Esophagus mucosa (tissue), 1 donor: Measurements from ENCODE around the gene MVD. TPM values are rescaled to one million over a fixed set of nuclear protein-coding genes. Genes with fewer than 3 reads are reported as not detected.

Experiments
- ATAC-seq: fragments of 200-7000 bp; cut with Tn5 transposase; one replicate; pipeline ENCODE4 v1.9.1; 2020
- total RNA-seq: library from RNA; stranded (reverse); gene quantifications from one replicate; pipeline ENCODE4 v1.2.4, GENCODE V29; 2023
- donor health status: DM: yes; HTN: yes; CAD: no.

The MVD gene
- total RNA-seq, 1 donor from 2014 or later: 154 TPM

GRCh38 chr16:88640039-88640495, 22.8 kb downstream of the MVD start:
- no peak for ATAC-seq

- ATAC-seq: peak; percentile 2
Observed at GRCh38 chr16:88639231-88640038, 23.5 kb downstream of the MVD start.

DNA sequence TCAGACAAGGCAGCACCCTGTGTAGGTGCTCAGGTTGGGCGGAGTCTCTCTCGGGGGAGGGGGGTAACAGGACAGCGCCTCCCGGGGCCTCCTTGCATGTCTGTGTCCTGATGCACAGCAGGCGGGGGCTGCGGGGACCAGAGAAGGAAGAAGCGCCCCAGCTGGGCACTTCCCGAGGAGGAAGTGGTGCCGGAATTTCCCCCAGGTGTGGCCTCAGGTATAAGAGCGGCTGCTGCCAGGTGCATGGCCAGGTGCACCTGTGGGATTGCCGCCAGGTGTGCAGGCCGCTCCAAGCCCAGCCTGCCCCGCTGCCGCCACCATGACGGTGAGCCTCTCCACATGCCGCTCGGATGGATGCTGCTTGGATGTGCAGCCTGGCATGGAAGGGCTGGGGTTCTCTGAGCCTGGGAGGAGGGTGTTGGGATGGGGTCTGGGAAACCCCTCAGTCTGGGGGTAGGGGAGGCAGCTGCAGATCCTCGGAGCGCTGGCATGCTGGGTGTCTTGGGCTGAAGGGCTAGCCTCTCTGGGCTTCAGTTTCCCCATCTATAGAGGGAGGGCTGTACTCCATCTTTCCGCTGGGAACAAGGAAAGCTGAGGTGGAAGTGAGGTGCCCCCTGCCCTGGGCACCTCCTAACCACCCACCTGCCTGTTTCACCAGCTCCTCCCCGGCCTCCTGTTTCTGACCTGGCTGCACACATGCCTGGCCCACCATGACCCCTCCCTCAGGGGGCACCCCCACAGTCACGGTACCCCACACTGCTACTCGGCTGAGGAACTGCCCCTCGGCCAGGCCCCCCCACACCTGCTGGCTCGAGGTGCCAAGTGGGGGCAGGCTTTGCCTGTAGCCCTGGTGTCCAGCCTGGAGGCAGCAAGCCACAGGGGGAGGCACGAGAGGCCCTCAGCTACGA, 24.3 kb downstream of the MVD start, which contains the start of gene IL17C:
TSS of gene IL17C (plus strand) at position 250 of the 908 bp plus-strand sequence. CDS start at position 320, 70 bp downstream.
- no peak for ATAC-seq

DNA sequence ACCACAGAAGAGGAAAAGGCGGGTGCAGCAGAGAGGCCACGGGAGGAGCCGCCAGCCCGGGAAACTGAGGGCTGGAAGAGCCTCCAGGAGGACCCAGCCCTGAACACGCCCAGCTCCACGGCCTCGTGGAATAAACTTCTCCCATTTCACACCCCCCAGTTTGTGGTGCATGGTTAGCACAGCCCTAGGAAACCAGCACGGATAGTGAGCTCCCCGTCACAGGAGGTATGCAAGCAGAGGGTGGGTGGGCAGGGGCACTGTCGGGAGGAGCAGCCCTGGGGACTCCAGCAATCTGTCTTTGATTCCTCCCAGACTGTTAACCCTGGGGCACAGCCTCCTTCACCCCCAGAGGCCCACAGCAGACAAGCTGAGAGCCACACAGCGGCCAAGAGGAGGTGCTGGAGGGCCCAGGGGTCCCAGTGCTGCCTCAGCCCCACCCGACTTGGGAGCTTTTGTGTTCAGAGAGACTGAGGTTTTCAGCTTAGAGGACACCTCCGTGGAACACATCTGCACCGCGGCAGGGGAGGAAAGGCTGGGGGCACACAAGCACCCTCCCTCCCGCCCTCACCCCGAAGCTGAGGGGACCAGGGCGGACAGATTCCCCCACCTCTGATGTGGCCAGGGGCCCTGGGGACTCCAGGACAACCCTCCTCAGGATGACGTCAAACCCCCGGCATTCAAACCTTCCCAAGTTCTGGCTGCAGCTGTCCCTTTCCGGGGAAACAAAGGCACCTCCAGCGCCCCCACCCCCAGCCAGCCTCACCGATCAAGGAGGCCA, 26.2 kb downstream of the MVD start:
- no peak for ATAC-seq

DNA sequence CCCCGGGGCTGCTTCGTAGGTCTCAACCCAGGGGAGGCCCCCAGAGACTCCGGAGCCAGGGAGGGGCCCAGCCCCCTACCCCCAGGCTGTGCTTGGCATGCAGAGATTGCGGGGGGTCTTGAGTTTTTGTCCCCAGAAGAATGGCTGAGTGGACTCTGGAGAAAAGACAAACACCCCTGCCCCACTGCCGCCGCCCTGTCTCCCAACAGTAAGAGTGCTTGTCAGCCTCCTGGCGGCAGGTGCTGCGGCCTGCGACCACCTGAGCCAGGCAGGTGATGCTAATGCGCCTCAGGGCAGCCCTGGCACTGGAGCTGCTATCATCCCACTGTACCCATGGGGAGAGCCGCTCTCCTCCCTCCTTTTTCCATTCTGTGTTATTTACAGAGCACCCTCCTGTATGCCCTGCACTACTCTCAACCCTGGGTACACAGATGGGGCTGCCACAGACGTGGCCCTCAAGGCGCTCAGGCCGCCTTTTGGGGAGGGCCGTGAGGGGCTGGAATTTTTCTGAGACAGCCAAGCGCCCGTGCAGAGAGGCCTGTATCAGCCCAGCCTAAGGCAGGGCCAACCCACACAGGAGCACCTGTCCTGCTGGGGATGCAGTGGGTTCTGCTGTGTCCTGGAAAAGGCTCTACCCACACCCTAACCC, 27.1 kb downstream of the MVD start:
- ATAC-seq: no peak

- no peak for ATAC-seq
Observed at GRCh38 chr16:88634994-88635670, 27.8 kb downstream of the MVD start.

DNA sequence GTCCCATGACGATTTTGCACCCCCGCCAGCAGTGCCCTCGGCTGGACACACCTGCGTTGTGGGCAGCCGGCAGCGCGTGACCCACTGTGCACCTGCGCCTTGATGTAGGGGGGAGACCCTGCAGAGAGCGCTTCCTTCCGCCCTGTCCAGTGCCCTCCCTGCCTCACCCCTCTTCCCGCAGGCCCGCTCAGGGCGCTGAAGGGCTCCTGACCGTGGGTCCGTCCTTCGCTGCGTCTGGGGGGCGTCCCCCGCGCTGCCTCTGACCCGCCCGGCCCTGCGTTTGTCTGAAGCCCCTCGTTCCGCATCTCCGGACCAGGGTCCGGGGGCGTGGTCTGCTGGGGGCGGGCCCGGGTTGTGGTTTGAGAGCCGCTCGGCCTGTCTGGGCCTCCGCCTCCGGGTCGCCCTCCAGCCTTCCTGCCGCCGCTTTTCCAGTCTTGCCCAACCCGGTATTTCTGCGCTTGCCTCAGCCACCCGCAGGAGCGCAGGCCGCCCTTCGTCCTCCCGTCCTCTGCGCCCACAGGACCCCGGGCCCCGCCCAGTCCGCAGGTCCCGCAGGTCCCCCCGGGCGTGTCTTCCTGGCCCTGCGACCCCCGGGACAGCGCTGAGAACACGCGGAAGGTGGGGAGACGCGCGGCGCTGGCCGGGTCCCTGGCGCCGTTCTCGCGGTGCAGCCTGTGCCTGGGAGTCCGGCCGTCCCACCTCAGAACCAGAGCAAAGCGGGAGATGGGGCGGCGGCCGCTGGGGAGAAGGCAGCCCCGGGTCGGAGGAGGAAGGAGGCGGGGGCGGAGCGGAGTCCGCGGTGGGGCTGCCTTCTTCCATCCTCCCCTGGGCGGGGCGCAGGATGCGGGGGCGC, 28.5 kb downstream of the MVD start:
- peak; percentile 46 for ATAC-seq

DNA sequence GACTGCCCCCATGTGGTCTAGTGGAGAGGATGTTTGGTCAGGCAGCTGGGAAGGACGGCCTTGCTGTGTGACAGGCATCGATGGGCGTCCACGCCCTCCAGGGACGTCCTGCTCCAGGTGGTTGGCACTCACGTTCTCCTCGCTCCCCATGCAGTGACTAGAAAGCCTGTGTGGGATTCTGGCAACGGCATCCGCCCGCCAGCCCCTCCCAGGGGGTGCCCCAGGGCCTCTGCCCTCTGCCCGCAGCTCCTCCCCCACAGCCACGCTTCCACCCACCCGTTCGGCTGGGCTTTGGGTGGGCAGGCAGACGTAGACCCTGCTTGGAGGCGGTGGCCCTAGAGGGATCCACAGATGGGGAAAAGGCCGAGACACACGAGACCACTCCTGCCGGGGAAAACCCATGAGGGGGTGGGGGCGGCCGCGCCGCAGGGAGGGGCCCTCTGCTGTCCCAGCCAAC, 29.2 kb downstream of the MVD start:
- ATAC-seq: peak; percentile 42

DNA sequence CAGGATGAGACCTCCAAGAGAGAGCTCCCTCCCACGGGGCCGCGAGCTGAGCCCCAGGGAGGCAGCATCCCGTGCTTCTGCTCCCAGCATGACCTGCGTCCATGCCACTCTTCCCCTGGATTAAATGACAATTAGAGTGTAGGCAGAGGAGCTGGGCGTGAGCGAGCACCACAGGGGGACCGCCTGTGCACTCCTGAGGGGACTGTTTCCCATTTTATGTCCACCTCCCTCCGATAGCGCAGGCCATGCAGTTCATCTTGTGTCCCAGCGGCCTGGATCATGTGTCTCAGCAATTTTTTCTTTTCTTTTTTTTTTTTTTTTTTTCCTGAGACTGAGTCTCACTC, 30.3 kb downstream of the MVD start:
- no peak for ATAC-seq

- ATAC-seq: no peak
Observed at GRCh38 chr16:88631920-88632586, 30.8 kb downstream of the MVD start.

DNA sequence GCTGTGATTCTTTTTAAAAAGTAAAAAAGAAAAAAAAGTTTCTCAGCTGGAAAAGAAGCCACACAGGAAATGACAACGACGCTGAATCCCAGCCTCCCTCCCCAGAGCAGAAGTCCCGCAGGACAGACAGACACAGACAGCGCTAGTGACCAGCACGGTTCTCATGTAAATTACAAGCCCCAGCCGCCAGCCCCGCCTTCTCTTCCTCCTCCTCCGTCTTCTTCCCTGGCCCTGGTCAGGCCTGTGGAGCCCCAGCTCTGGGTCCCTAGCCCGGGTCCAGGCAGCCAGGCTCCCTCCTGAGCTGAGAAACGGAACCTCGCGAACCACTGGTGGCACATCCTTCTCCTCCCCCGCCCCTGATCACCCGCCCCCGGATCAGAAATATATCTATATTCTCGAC, 31.5 kb downstream of the MVD start:
- ATAC-seq: no peak

DNA sequence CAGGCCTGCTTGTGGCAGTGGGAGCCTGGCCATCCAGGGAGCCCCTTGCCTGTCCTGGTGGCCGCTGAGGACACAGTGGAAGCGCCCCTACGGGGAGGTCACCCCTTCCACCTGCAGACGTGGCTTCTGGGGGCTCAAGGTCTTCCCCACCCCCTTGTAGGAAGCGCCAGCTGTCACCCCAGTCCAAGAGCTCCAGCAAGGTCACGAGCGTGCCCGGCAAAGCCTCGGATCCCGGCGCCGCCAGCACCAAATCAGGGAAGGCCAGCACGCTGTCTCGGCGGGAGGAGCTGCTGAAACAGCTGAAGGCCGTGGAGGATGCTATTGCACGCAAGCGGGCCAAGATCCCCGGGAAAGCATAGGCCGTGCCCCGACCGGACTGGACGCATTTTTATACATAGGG, 31.9 kb downstream of the MVD start:
- ATAC-seq: no peak

GRCh38 chr16:88630433-88630832, 32.5 kb downstream of the MVD start:
- no peak for ATAC-seq

DNA sequence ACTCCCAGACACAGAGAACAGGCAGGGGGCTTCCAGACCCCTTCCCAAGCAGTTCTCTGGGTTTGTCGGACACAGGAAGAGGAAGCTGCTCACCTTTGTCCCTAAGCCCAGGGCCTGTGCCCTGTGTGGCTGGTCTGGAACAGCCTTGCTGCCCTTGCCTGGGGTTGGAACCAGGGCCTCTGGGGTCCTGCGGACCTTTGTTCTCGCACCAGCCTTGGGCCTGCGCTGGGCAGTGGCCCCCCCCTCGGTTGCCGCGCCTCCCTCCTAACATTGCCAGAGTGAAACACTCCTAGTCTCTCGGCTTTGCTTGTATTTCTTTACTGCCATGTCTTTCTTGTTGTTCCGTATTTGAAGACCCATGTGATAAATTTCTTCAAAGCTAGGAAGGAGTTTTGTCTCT, 33.1 kb downstream of the MVD start:
- ATAC-seq: no peak

DNA sequence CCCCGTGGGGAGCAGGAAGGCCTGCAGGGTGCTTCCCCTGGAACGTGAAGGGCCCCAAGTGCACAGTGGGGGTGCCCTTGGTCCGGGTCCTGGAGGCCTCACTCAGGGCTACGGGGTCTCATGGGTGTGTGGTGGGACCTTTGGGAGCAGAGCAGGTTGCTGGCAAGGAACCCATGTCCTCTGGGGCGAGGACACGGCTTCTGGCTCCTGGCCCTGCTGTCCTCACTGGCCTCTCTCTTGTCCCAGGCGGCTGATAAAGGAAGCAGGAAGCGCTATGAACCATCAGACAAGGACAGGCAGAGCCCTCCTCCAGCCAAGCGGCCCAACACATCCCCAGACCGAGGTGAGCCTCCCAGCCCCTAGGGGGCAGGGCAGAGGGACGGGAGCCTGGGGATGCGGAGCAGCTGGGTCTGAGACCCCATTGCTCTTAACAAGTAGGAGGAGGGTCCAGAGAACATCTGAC, 34.3 kb downstream of the MVD start:
- ATAC-seq: no peak

- ATAC-seq: no peak
Observed at GRCh38 chr16:88627531-88628411, 35.1 kb downstream of the MVD start.

GRCh38 chr16:88626646-88627045, 36.2 kb downstream of the MVD start:
- no peak for ATAC-seq

GRCh38 chr16:88624977-88625576, 37.8 kb downstream of the MVD start:
- ATAC-seq: no peak
